Measurements from ENCODE around the gene HDC.

The HDC gene

GRCh38 chr15:50265620-50266019 lies at the start of gene HDC:
HDC (minus strand) TSS chr15:50265726; CDS start chr15:50265623, 103 bp downstream.
- no peak for DNase-seq (ENCODE audit: low read depth in 2 of 2)

DNA sequence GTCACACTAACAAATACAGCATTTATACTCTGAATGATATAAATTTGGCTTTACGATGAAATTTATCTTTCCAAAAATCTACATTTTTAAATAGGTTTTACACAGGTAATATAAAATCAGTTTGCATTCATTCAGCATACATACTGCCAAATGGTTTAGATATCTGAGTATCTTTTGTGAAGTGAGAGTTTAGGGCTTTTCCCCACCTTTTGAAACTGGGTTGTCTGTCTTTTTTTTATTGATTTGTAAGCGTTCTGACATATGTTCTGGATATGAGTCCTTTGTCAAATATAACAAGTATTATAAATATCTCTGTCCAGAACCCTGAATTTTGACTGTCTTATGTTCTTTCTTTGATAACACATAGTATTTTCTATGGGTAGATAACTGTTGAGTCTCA lies 47.1 kb upstream of the HDC start:
- no peak for DNase-seq (ENCODE audit: low read depth in 2 of 2)

GRCh38 chr15:50307799-50308198 lies 42.3 kb upstream of the HDC start:
- DNase-seq (ENCODE audit: low read depth in 2 of 2): no peak

GRCh38 chr15:50304836-50305235 lies 39.3 kb upstream of the HDC start:
- DNase-seq (ENCODE audit: low read depth in 2 of 2): no peak

DNA sequence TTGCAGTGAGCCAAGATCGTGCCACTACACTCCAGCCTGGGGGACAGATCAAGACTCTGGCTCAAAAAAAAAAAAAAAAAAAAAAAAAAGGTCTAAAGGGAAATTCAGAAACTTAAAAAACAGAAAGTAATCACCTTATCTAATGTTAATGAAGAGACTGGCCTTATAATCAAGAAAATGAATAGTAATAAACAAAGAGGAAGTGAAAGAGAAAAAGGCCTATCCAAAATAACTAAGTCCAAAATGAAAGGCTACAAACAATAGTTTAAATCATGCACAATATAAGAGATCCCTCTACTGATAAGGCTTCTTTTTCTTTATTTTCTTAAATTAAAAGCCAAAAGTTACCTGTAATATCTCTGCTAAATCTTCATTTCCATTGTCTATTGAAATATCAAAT lies 37.1 kb upstream of the HDC start:
- no peak for DNase-seq (ENCODE audit: low read depth in 2 of 2)

DNA sequence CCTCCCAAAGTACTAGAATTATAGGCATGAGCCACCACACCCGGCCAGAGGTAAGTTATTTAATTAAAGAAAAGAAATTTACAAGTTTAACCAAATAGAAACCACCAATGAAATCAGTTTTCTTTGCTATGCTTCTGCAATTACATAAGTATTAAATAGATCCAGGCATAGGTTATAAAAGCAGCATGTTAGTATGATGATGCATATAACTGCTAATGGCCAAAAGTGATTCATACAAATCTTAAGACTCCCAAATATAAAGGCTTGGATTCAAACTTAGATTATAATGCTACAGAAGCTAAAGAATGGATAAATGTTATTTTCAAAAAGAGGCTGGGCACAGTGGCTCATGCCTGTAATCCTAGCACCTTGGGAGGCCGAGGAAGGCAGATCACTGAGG lies 32.8 kb upstream of the HDC start:
- no peak for DNase-seq (ENCODE audit: low read depth in 2 of 2)

- no peak for DNase-seq (ENCODE audit: low read depth in 2 of 2)
Measured at GRCh38 chr15:50295966-50296365, 30.4 kb upstream of the HDC start.

- no peak for DNase-seq (ENCODE audit: low read depth in 2 of 2)
Measured at GRCh38 chr15:50289749-50290148, 24.2 kb upstream of the HDC start.

DNA sequence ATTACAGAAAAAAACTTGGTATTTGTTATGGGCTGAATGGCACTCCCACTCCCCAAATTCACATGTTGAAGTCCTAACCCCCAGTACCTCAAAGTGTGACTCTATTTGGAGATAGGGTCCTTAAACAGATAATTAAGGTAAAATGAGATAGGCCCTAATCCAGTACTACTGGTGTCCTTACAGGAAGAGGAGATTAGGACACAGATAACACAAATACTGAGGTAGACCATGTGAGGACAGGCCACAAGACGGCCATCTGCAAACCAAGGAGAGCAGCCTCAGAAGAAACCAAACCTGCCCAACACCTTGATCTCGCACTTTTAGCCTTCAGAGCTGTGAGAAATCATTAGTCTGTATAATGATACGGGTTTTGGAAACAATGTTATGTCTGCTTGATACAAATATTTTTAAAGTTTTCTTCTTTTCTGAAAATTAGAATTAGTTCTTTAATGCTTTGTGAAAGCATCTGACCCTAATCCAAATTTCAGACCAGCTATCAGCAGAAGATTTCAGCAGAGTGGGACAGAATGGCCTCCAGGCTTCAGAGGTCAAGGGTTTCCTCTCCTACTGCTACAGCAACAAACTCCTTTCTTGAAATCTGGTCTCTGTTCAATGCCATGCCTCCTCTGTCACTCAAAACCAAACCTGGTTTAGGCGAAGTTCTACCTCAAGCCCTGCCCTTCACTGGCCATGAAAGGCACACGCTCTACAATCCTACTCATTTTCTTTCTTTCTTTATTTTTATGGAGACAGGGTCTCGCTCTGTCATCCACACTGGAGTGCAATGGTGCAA lies 22.0 kb upstream of the HDC start:
- no peak for DNase-seq (ENCODE audit: low read depth in 2 of 2)

DNA sequence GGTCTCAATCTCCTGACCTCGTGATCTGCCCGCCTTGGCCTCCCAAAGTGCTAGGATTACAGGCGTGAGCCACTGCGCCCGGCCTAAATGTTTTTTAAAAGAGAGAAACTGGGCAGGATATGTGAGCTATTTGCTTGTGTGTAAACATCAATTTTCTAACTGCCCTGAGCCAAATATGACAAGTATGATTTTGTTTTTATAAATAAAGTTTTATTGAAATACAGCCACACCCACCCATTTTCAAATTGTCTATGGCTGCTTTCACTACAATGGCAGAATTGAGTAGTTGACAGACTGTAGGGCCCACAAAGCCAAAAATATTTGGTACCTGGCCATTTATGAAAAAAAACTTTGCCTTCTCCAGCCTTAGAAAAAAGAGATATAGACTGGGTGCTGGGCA lies 15.9 kb upstream of the HDC start:
- DNase-seq (ENCODE audit: low read depth in 2 of 2): no peak

DNA sequence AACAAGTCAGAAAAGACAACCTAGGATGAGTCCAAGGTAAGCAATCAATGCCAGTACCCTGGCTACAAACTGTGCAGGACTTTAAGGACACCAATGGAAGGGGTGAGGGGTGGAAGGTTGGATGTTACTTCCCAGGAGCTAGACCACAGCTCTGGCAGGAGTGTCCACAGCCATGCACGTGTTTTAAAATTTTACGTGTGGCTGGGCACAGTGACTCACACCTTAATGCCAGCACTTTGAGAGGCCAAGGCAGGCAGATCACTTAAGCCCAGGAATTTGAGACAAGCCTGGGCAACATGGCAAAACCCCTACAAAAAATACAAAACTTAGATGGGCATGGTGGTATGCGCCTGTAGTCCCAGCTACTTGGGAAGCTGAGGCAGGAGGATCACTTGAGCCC lies 14.7 kb upstream of the HDC start:
- DNase-seq (ENCODE audit: low read depth in 2 of 2): no peak

- DNase-seq (ENCODE audit: low read depth in 2 of 2): no peak
Measured at GRCh38 chr15:50278496-50278895, 13.0 kb upstream of the HDC start.

DNA sequence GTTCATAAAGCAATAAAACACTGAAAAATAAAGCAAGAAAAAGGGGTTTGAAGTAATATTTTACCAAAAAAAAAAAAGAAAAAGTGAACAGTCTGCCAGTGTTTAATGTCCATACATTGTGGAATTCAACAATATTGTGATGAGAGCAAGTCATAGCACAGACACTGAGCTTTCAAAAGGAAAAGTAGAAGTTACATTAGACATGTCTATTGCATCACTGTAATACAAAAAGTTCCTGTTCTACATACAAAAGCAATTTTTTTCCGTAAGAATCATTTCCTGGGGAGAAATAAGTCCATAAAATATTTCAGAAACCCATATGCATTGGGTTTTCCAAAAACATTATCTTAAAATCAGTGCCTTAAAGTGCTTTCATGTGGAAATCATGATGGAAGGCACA lies 11.8 kb upstream of the HDC start:
- no peak for DNase-seq (ENCODE audit: low read depth in 2 of 2)

GRCh38 chr15:50275908-50276307 lies 10.4 kb upstream of the HDC start:
- DNase-seq (ENCODE audit: low read depth in 2 of 2): no peak

DNA sequence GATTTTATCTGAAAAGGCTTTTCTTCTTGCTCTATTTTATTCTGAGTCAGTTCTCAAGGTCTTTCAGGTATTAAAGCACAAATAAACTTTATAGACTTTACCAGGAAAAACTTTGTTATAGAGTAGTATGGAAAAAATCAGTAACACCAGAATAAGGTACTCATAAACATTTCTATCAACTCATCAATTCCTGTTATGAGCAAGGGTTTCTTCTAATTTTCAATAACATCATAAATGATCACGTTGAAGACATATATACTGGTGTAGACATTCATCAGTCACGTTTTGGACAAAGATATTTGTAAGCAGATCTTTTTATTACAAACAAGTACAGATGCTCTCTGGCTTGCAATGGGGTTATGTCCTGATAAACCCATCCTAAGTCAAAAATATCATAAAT lies 9.6 kb upstream of the HDC start:
- DNase-seq (ENCODE audit: low read depth in 2 of 2): no peak

GRCh38 chr15:50267577-50267976 lies 2.1 kb upstream of the HDC start:
- DNase-seq (ENCODE audit: low read depth in 2 of 2): no peak

GRCh38 chr15:50262533-50262932 lies 3.0 kb downstream of the HDC start:
- DNase-seq (ENCODE audit: low read depth in 2 of 2): peak; percentile 44 to 55

DNA sequence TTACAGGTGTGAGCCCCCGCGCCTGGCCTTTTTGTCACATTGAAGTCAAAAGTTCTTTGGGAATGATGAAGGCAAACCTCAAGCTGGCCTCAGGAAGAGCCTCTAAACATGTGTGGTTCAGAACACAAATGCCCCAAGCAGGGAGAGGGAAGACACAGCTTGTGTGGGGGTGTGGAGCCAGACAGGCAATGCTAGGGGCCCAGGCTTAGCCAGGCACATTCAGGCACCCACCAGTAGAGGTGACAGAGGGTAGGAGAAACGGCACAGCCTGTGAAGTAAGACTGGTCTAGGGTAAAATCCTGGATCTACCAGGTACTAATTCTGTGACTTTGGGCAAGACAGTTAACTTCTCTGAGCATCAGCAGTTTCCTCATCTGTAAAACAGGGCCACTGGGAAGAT lies 3.5 kb downstream of the HDC start:
- no peak for DNase-seq (ENCODE audit: low read depth in 2 of 2)

DNA sequence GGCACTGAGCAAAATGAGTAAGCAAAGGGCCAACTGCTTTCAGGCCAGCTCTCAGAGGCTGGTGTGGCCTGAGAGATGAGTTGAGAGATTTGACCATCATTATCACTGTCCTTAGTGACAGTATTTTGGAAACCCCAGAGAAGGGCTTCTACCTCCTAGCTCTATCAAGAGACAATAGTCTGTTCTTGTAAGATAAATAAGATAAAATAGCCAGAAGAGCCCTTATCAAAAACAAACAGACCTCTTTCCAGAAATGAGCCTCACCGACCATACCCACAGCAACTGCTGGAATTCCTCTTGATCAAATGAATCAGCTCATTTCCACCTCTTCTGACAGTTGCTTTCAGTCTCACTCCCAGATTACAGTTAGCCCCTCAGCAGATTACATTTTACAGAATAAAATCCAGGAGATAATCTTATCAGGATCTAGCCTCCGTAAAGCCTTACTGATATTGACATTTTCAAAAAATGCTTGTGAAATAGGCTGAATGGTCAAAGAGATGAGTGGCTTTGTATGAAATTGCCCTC lies 4.5 kb downstream of the HDC start:
- DNase-seq (ENCODE audit: low read depth in 2 of 2): no peak

DNA sequence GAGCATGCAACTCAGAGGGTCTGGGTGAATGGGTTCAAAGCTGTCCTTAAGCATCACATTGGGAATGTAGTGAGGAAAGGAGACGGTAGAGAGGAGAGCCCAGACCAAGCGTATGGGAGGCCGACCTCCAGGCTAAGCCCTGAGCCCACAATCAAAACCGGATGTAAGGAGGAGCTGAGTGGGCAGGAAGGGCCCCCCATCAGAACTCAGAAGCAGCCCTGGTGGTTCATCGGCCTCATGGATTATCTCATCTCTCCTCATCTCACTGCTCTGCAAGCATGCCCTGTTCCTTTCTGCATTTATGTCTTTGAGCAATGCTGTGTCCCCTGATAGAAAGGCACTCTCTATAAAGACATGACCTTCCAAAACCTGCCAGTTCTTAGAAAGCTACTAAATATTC lies 6.2 kb downstream of the HDC start:
- no peak for DNase-seq (ENCODE audit: low read depth in 2 of 2)

DNA sequence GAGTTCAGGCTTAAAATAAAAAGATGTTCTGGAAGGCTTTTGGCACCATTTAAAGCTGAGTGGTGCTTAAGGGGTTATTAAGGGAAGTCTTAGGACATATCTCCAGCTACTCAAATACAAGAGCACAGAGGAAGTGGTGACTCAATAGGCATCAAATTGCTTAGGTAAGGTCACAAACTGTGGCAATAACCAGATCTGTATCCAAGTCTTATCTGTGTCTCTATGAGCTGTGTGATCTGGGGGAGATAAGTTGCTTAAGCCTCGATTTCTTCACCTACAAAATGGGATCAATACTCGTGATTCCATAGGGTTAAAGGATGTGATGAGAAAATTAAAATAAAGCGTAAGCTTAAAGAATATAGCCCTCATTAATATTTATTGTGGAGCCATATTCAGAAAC lies 7.6 kb downstream of the HDC start:
- no peak for DNase-seq (ENCODE audit: low read depth in 2 of 2)

DNA sequence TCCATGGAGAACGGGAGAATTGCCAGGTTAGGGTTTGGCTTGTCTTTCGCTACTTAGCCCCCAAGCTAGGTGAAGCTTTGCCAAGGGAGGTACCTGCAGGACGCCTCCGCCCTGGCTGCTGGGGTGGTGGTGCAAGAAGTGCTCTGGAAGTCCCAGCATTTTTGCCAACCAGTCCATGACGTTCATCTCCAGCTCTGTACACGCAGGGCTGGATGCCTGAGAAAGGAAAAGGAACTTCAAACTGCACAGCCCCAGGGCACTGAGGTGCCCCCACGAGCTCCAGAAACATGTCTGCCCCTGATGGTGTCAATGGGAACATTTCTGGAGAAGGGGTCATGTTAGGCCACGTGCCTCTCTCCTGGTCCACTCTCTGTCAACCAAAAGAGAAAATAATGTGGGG lies 8.2 kb downstream of the HDC start:
- DNase-seq (ENCODE audit: low read depth in 2 of 2): no peak

DNA sequence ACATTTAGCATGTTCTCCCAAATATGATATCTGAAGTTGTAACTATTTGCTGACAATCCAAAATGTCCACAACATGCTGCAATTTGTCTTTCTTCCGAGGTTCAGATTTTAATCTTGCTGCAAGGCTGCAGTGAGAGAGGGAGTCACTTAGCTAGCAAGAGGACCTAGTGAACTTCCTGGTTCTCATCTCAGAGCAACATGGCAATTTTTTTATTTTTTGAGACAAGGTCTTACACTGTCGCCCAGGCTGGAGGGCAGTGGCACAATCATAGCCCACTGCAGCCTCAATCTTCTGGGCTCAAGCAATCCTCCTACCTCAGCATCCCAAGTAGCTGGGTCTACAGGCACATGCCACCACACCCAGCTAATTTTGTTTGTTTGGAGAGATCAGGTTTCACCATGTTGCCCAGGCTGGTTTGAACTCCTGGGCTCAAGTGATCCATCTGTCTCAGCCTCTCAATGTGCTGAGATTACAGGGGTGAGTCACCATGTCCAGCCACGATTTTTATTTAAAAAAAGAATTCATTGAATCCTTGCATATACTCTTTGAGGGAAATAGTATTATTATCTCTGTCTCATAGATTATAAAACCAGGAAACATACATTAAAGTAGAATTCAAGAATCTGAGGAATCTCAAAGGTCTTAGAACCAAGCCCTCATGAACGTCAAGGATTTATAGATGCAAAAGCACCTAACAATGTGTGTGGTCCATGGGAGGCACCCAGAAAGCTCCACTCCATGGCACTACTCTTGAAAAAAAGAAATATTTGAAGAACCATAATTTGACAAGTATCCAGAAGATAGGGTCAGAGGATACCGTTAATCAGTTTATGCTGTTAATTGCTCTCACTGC lies 9.1 kb downstream of the HDC start:
- no peak for DNase-seq (ENCODE audit: low read depth in 2 of 2)

All from stimulated activated CD8-positive, alpha-beta memory T cell treated with anti-CD3 and anti-CD28 coated beads, Interleukin-7, amount 100 ng/mL, for 4 hours (primary cell).